H1 (cell line): ENCODE measurements around the gene THADA. TPM values are rescaled to one million over a fixed set of nuclear protein-coding genes. Genes with fewer than 3 reads are reported as not detected.

ENCODE experiments used
- TAF7 ChIP-seq: optimal IDR thresholded peaks from 2 replicates; pipeline ENCODE3; 2011; ENCODE audit warnings: low read depth, mild to moderate bottlenecking, inconsistent platforms, low read length, moderate library complexity, borderline replicate concordance
- polyA plus RNA-seq, 7 experiments: library from polyadenylated mRNA; depleted of rRNA in 3 of 7; stranded (reverse) in 5 of 7; unstranded in 2 of 7; fragments of >200 nt in 5 of 7; fragments of 200-250 nt in 2 of 7; gene quantifications; 1 replicate in 5 of 7; 2 replicates in 1 of 7; 4 replicates in 1 of 7; pipeline versions ENCODE4 v1.2.1 to v1.2.3, GENCODE V29; 2011 to 2013; ENCODE audit warnings: missing spikeins in 2 of 7, mixed read lengths in 2 of 7
- total RNA-seq: library from RNA; stranded (reverse); fragmentation: NEBNext Ultra II Directional; extraction: Animal tissue kit (Norgen Biotek cat#: 25700); gene quantifications from 2 replicates; pipeline ENCODE4 v1.2.1, GENCODE V29; 2021
- TF ChIP-seq, protein P1 (sequence below): IDR thresholded peaks from 2 replicates; pipeline ENCODE4 v1.6.1; 2012; ENCODE audit warnings: inconsistent platforms
- TF ChIP-seq, protein P2 (sequence below): IDR thresholded peaks from 2 replicates; pipeline ENCODE4 v1.6.1; 2011; ENCODE audit warnings: low read depth, mild to moderate bottlenecking, low read length; ENCODE audit not compliant: insufficient read depth

THADA gene
- total and polyA plus RNA-seq, 2 of the 8 experiments (the other 6 are each of a cell fraction or from before 2014, with no cell fraction given): 22.4 to 26.8 TPM

DNA sequence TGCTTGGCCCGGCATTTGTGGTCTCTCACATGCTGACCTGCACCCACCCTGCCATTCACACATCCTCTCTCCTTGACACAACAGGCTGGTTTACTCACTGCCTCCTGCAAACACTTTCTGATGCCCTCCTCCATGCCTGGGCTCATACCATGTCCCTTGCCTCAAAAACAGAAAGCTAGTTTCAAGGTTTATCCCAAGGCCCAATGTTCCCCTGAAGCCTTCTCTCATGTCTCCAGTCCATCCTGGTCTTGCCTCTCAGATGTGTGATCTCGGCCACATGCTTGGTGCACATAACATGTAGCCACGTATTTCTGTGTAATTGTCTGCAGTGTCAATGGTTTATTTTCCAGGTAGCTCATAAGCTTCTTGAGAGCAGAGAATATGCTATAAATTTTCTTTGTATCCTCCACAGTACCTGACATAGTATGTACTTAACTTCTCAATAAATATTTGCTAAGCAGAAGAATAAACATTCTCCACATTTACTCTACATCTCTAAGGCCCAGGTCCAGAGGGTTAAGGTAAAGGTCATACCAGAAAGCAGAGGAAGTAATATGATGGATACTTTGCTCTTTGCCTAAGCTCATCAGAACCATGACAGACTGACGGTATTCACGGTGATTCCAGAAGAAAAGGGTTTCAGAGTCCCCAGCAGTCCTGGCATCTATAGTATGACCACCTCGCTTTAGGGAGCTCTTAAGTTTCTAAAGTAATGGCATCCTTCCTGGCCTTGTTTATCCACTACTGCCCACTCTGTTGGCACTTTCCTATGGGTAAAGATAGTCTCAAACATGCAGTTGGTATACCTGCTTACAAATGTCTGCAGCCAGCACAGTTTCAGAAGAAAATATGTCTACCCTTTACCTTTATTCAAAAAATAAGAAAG, 206.0 kb downstream of the THADA start (continued):
- TF ChIP-seq, protein P1, sequence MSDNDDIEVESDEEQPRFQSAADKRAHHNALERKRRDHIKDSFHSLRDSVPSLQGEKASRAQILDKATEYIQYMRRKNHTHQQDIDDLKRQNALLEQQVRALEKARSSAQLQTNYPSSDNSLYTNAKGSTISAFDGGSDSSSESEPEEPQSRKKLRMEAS: no peak
- TF ChIP-seq, protein P2, sequence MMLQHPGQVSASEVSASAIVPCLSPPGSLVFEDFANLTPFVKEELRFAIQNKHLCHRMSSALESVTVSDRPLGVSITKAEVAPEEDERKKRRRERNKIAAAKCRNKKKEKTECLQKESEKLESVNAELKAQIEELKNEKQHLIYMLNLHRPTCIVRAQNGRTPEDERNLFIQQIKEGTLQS: no peak
- no peak for TF ChIP-seq TAF7
